Airway epithelial cell (primary cell): Measurements from ENCODE around the gene ZNF444. TPM values are rescaled to one million over a fixed set of nuclear protein-coding genes. Genes with fewer than 3 reads are reported as not detected.

Experiments used
- total RNA-seq: library from RNA; depleted of rRNA; stranded (reverse); fragments of >200 nt; gene quantifications from 2 replicates; pipeline ENCODE4 v1.2.3, GENCODE V29; 2015

ZNF444 gene
- 25.7 and 28.6 TPM in 2 replicates for total RNA-seq

GRCh38 chr19:56140583-56141416, at the start of gene ZNF444:
TSS of gene ZNF444 (plus strand) at chr19:56141287. CDS start at chr19:56146912, 5,625 bp downstream.

GRCh38 chr19:56121180-56122167, 19.6 kb upstream of the ZNF444 start, which contains the start of gene ZNF787:
TSS of gene ZNF787 (minus strand) at chr19:56121295. CDS start at chr19:56103217, 18,078 bp downstream.

GRCh38 chr19:56175861-56176307, 34.8 kb downstream of the ZNF444 start, which contains the start of gene GALP:
TSS of gene GALP (plus strand) at chr19:56176008. CDS start at chr19:56177109, 1,101 bp downstream.

GRCh38 chr19:56197646-56198045, 56.6 kb downstream of the ZNF444 start, which contains the start of gene ZSCAN5B:
TSS of gene ZSCAN5B (minus strand) at chr19:56197783. CDS start at chr19:56193052, 4,731 bp downstream.

GRCh38 chr19:56201973-56202372, 60.9 kb downstream of the ZNF444 start, which contains the start of gene ZSCAN5C:
TSS of gene ZSCAN5C (plus strand) at chr19:56202273. CDS start at chr19:56205914, 3,641 bp downstream.

Other genes with a start within 250 kb of the ZNF444 start
- not detected in 2 replicates for gene NLRP13, start 209.0 kb upstream of the ZNF444 start, total RNA-seq
- gene NLRP8, start 193.5 kb upstream of the ZNF444 start, total RNA-seq, result not detected in 2 replicates
- not detected in 2 replicates for gene NLRP5, start 154.5 kb upstream of the ZNF444 start, total RNA-seq
- 14.1 and 17.1 TPM in 2 replicates for gene ZNF787, start 20.0 kb upstream of the ZNF444 start, total RNA-seq
- not detected in 2 replicates for gene GALP, start 34.7 kb downstream of the ZNF444 start, total RNA-seq
- not detected in 2 replicates for gene ZSCAN5B, start 56.5 kb downstream of the ZNF444 start, total RNA-seq
- gene ZSCAN5C, start 61.0 kb downstream of the ZNF444 start, total RNA-seq, result not detected in 2 replicates
- 1.3 TPM in 1 of 2 replicates, not detected in the other for gene EDDM13, start 131.5 kb downstream of the ZNF444 start, total RNA-seq
- 2.6 and 7.9 TPM in 2 replicates for gene ZSCAN5A, start 173.6 kb downstream of the ZNF444 start, total RNA-seq